ENCODE measurements around the gene GABBR2. TPM values are rescaled to one million over a fixed set of nuclear protein-coding genes. Genes with fewer than 3 reads are reported as not detected.
A peak's percentile ranks its signal among the peaks of the same experiment; 100 is the strongest.

GABBR2 gene
- total RNA-seq, 1 experiment from 2014 or later = not detected

GRCh38 chr9:98614941-98615340, 93.8 kb downstream of the GABBR2 start:
- Mint-ChIP-seq H3K27ac (ENCODE audit: low read depth, unreplicated experiment) (no peak overlapping the region), H3K4me3 (ENCODE audit: unreplicated experiment) (no peak overlapping the region), H3K4me1 (ENCODE audit: insufficient read depth, unreplicated experiment) (no peaks in the 10 kb centered on the region), H3K27me3 (ENCODE audit: insufficient read depth, unreplicated experiment) (peaks cover 64% of the 10 kb centered on the region), H3K9me3 (ENCODE audit: unreplicated experiment) (no peaks in the 10 kb centered on the region), H3K36me3 (ENCODE audit: insufficient read depth, unreplicated experiment) (no peaks in the 10 kb centered on the region)
- no peak for DNase-seq (ENCODE audit: unreplicated experiment)
- POLR2A ChIA-PET = interaction anchor here (1.0 kb wide), 1 partner anchor 13 kb away, joined by 3 read pairs; no protein-coding TSS in a partner anchor
- no TSS peak for BruUV-seq (replicated peaks)
- CTCF ChIA-PET = interaction anchor here (0.6 to 1.4 kb wide), 2 partner anchors 13 to 63 kb away, joined by 3 to 5 read pairs; no protein-coding TSS in a partner anchor
- TF ChIP-seq CTCF (IDR thresholded peaks at IDR 0.05; ENCODE audit: unreplicated experiment) = no peak
- intact Hi-C loops (cut with micrococcal nuclease) = no loop called here

DNA sequence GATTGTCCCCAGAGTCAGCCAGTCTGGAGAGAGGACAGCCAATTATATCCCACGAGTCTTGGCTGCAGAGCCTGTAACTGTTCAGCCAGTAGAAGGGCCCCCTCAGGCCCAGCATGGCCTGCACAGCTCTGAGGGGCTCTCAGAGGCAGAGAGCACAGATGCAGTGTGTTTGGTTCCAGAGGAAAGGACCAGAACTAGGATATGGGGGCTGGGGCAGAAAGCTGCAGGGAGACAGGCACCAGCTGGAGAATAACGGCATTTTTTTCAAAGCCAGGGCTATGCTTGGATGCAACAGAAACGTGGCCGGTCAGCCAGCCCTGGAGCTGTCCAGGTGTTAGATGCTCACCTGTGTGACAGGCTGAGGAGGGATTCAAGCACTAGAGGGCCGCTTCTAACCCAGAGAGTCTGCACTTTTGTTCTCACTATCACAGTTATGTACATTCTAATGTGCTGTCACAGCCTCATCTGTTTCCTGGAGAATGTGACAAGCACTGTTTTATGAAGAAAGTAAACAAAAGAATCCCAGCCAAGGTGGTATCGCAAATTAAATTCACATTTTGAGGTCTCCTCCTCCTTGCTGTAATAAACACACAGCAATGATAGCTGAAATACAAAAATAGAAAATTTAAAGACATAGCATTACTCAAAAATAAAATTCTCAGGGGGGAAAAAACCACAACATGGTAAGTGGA, 96.5 kb downstream of the GABBR2 start:
- no TSS peak for BruUV-seq (replicated peaks)

DNA sequence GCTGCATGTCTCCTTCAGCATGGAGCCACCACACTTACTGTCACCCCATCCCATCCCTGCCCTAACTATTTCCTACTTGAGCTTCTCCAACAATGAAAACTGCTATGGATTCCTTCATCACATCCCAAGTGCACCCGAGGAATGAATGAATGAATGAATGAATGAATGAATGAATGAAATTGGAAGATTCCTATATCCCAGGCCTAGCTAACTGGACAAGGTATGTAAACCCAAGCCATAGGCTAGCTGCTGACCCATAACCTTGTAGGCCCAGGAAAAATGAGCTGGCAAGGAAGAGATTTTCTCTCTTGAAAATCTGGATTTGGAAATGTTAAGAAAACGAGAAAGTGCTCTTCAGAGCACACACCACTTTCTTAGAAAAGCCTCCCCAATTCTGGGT, 97.4 kb downstream of the GABBR2 start:
- intact Hi-C loops (cut with micrococcal nuclease) = no loop called here
- CTCF ChIA-PET = interaction anchor here (1.1 kb wide), 1 partner anchor 163 kb away, joined by 4 read pairs; no protein-coding TSS in a partner anchor
- no peak for DNase-seq (ENCODE audit: unreplicated experiment)
- no peak overlapping the region for H3K4me3 Mint-ChIP-seq (ENCODE audit: unreplicated experiment)
- H3K9me3 Mint-ChIP-seq (ENCODE audit: unreplicated experiment) = no peaks in the 10 kb centered on the region
- no TSS peak for BruUV-seq (replicated peaks)
- peaks cover 33% of the 10 kb centered on the region for H3K27me3 Mint-ChIP-seq (ENCODE audit: insufficient read depth, unreplicated experiment)
- no peak for TF ChIP-seq CTCF (IDR thresholded peaks at IDR 0.05; ENCODE audit: unreplicated experiment)
- H3K4me1 Mint-ChIP-seq (ENCODE audit: insufficient read depth, unreplicated experiment) = peaks cover 6% of the 10 kb centered on the region
- no peaks in the 10 kb centered on the region for H3K36me3 Mint-ChIP-seq (ENCODE audit: insufficient read depth, unreplicated experiment)
- POLR2A ChIA-PET = no interaction called here
- H3K27ac Mint-ChIP-seq (ENCODE audit: low read depth, unreplicated experiment) = no peak overlapping the region

More for the DNA sequence above, 96.5 kb downstream of the GABBR2 start:
- no peak for TF ChIP-seq CTCF (IDR thresholded peaks at IDR 0.05; ENCODE audit: unreplicated experiment)
- intact Hi-C loops (cut with micrococcal nuclease) = no loop called here
- Mint-ChIP-seq H3K27ac (ENCODE audit: low read depth, unreplicated experiment) (no peak overlapping the region), H3K36me3 (ENCODE audit: insufficient read depth, unreplicated experiment) (no peaks in the 10 kb centered on the region), H3K4me1 (ENCODE audit: insufficient read depth, unreplicated experiment) (peaks cover 6% of the 10 kb centered on the region), H3K27me3 (ENCODE audit: insufficient read depth, unreplicated experiment) (peaks cover 42% of the 10 kb centered on the region), H3K9me3 (ENCODE audit: unreplicated experiment) (no peaks in the 10 kb centered on the region), H3K4me3 (ENCODE audit: unreplicated experiment) (no peak overlapping the region)
- ChIA-PET POLR2A (no interaction called here), CTCF (no interaction called here)
- no peak for DNase-seq (ENCODE audit: unreplicated experiment)

GRCh38 chr9:98610711-98611110, 98.0 kb downstream of the GABBR2 start:
- ChIA-PET CTCF (interaction anchor here (0.7 to 1.1 kb wide), 2 partner anchors 125 to 163 kb away, joined by 3 to 4 read pairs; no protein-coding TSS in a partner anchor), POLR2A (no interaction called here)
- Mint-ChIP-seq H3K27me3 (ENCODE audit: insufficient read depth, unreplicated experiment) (peaks cover 27% of the 10 kb centered on the region), H3K4me1 (ENCODE audit: insufficient read depth, unreplicated experiment) (peaks cover 6% of the 10 kb centered on the region), H3K9me3 (ENCODE audit: unreplicated experiment) (no peaks in the 10 kb centered on the region), H3K36me3 (ENCODE audit: insufficient read depth, unreplicated experiment) (no peaks in the 10 kb centered on the region), H3K27ac (ENCODE audit: low read depth, unreplicated experiment) (no peak overlapping the region), H3K4me3 (ENCODE audit: unreplicated experiment) (no peak overlapping the region)
- intact Hi-C loops (cut with micrococcal nuclease) = no loop called here
- no TSS peak for BruUV-seq (replicated peaks)
- peak; percentile 23 for DNase-seq (ENCODE audit: unreplicated experiment)
- no peak for TF ChIP-seq CTCF (IDR thresholded peaks at IDR 0.05; ENCODE audit: unreplicated experiment)

Measured in MCF 10A (cell line).